Chondrocyte (in vitro differentiated cells): ENCODE results near the gene SHC3. TPM values are rescaled to one million over a fixed set of nuclear protein-coding genes. Genes with fewer than 3 reads are reported as not detected.

Experiments used
- DNase-seq: peaks from one replicate; pipeline ENCODE4 v3.0.0; 2021; ENCODE audit warnings: mixed read lengths, low spot score
- H3K27ac Mint-ChIP-seq: one replicate; pipeline ENCODE4 v1.8.0; 2021; ENCODE audit warnings: mild to moderate bottlenecking, moderate library complexity, mixed read lengths; ENCODE audit not compliant: unreplicated experiment
- H3K27me3 Mint-ChIP-seq: 2 replicates; pipeline ENCODE4 v1.8.0; 2021; ENCODE audit warnings: low read depth, mixed read lengths
- H3K36me3 Mint-ChIP-seq: 2 replicates; pipeline ENCODE4 v1.8.0; 2021; ENCODE audit warnings: low read depth, mixed read lengths
- H3K4me1 Mint-ChIP-seq: 2 replicates; pipeline ENCODE4 v1.8.0; 2021; ENCODE audit warnings: low read depth, mild to moderate bottlenecking, mixed read lengths
- H3K4me3 Mint-ChIP-seq: one replicate; pipeline ENCODE4 v1.8.0; 2021; ENCODE audit warnings: mild to moderate bottlenecking, moderate library complexity, mixed read lengths; ENCODE audit not compliant: unreplicated experiment
- H3K9me3 Mint-ChIP-seq: 2 replicates; pipeline ENCODE4 v1.8.0; 2021; ENCODE audit warnings: low read depth, mixed read lengths
- total RNA-seq: library from RNA; stranded (reverse); gene quantifications from 3 replicates; pipeline ENCODE4 v1.2.1, GENCODE V29; 2021
- TF ChIP-seq, protein P1 (sequence below): fragments of 200-600 bp; sonication (generic); IDR thresholded peaks from 2 replicates; pipeline ENCODE4 v1.5.0; 2021; ENCODE audit warnings: antibody characterized with exemption, mild to moderate bottlenecking, moderate library complexity

The SHC3 gene
- total RNA-seq, 1 donor from 2014 or later: 0.30 TPM

DNA sequence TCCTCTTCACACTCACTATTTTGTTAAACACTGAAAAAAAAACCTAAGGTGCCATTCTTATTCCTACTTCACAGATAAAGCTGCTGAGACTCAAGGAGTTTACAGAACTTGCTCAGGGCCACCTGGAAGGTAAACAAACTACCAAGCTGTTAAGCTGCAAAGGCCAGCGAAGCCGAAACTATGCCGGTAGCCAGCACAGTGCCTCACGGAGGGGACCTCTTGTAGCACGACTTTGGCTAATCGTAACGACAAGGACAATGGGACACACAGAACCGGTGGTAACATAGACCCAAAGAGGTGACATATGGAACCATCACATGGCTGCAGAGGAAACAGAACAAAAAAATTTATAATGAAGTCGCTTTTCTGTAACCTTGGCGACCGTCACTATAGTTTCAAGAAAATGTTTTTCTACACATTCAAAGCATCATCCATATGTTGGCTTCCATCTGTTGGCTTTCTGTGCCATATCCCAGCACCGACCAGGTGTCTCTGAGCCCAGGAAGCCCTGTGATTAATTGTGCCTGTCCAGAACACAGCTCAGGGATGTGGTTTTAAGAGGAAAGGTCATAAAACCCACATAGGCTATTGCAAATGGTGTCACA lies 127.1 kb downstream of the SHC3 start:
- H3K4me3 Mint-ChIP-seq: no peak overlapping the region
- peaks cover 5% of the 10 kb centered on the region for H3K4me1 Mint-ChIP-seq
- H3K27me3 Mint-ChIP-seq: no peaks in the 10 kb centered on the region
- DNase-seq: no peak
- no peak overlapping the region for H3K27ac Mint-ChIP-seq
- H3K36me3 Mint-ChIP-seq: no peaks in the 10 kb centered on the region
- H3K9me3 Mint-ChIP-seq: no peaks in the 10 kb centered on the region
- TF ChIP-seq, protein P1, sequence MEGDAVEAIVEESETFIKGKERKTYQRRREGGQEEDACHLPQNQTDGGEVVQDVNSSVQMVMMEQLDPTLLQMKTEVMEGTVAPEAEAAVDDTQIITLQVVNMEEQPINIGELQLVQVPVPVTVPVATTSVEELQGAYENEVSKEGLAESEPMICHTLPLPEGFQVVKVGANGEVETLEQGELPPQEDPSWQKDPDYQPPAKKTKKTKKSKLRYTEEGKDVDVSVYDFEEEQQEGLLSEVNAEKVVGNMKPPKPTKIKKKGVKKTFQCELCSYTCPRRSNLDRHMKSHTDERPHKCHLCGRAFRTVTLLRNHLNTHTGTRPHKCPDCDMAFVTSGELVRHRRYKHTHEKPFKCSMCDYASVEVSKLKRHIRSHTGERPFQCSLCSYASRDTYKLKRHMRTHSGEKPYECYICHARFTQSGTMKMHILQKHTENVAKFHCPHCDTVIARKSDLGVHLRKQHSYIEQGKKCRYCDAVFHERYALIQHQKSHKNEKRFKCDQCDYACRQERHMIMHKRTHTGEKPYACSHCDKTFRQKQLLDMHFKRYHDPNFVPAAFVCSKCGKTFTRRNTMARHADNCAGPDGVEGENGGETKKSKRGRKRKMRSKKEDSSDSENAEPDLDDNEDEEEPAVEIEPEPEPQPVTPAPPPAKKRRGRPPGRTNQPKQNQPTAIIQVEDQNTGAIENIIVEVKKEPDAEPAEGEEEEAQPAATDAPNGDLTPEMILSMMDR: no peak

DNA sequence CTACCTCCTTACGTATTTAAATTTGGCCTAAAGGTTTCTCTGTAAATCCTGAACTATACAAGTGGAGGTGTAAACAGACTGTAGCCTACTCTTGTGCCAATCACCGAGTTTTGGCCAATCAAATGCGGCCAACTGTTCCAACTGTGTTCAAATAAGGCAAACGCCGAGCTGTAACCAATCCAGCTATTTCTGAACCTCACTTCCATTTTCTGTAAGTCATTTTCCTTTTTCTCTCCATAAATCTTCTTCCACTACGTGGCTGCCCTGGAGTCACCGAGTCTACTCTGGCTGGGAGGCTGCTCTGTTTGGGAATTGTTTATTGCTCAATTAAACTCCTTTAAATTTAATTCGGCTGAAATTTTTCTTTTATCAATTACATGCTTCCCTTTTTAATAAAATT lies 129.0 kb downstream of the SHC3 start:
- H3K27me3 Mint-ChIP-seq: no peaks in the 10 kb centered on the region

DNA sequence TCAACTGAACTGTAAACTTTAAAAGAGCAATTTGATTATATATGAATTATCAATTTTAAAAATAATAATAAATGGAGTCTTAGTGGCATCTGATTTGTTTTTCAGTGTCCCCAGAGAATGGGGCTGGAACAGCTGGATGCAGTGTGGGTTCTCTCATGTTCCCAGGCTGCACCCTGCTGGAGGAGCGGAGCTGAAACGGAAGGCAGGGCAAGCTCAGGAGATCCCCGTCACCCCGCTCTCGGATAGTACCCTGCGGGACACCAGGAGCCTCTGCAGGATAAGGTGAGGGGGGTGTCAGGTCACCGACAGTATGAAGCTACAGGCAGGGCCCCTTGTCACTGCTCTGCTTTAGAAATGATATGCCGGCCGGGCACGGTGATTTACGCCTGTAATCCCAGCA lies 130.0 kb downstream of the SHC3 start:
- Mint-ChIP-seq H3K27ac (no peak overlapping the region), H3K27me3 (no peaks in the 10 kb centered on the region), H3K9me3 (no peaks in the 10 kb centered on the region), H3K4me3 (no peak overlapping the region), H3K36me3 (no peaks in the 10 kb centered on the region), H3K4me1 (peaks cover 7% of the 10 kb centered on the region)
- TF ChIP-seq, protein P1: no peak
- DNase-seq: no peak

More for the DNA sequence above, 129.0 kb downstream of the SHC3 start:
- H3K27ac Mint-ChIP-seq: no peak overlapping the region
- no peaks in the 10 kb centered on the region for H3K9me3 Mint-ChIP-seq
- H3K4me1 Mint-ChIP-seq: peaks cover 7% of the 10 kb centered on the region
- H3K4me3 Mint-ChIP-seq: no peak overlapping the region
- DNase-seq: no peak
- H3K36me3 Mint-ChIP-seq: no peaks in the 10 kb centered on the region
- TF ChIP-seq, protein P1: no peak

DNA sequence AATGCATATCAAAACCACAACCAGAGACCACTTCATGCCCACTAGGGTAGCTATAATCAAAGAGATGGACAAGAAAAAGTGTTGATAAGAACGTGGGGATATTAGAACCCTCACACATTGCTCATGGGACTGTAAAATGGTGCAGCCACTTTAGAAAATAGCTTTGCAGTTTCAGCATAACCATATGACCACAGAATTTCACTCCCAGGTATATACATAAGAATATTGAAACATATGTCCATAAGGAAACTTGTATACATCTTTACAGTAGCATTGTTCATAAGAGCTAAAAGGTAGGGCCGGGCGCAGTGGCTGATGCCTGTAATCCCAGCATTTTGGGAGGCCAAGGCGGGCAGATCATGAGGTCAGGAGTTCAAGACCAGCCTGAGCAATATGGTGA lies 131.0 kb downstream of the SHC3 start:
- peaks cover 7% of the 10 kb centered on the region for H3K4me1 Mint-ChIP-seq
- no peak overlapping the region for H3K27ac Mint-ChIP-seq
- no peaks in the 10 kb centered on the region for H3K9me3 Mint-ChIP-seq
- H3K27me3 Mint-ChIP-seq: no peaks in the 10 kb centered on the region
- TF ChIP-seq, protein P1: no peak
- H3K4me3 Mint-ChIP-seq: no peak overlapping the region
- no peaks in the 10 kb centered on the region for H3K36me3 Mint-ChIP-seq
- DNase-seq: no peak

DNA sequence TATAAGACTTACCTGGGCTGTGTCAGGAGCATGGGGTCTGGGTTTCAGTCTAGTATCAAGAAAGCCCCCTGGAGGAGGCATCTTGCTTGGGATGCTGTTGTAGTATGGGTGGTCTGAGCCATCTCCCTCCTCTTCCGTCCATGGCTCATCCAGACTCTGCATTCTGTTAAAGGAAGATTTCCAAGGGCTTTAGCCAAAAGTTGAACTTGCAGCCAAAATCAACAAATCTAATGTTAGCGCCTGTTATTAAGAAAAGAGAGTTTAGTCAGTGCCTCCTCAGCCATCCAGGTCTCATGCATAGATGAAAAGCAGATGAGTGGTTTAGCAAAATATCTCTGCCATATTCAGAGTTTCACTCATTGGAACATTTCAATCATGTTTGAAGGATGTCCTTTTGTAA lies 131.8 kb downstream of the SHC3 start:
- Mint-ChIP-seq H3K36me3 (no peaks in the 10 kb centered on the region), H3K4me3 (no peak overlapping the region), H3K27me3 (no peaks in the 10 kb centered on the region), H3K27ac (no peak overlapping the region), H3K4me1 (peaks cover 7% of the 10 kb centered on the region), H3K9me3 (no peaks in the 10 kb centered on the region)
- DNase-seq: no peak
- TF ChIP-seq, protein P1: no peak
